SK-N-SH treated with all-trans-retinoic acid at 6 μM for 48 hours (cell line): ENCODE results near the gene ZGLP1.

Source experiments
- ATAC-seq: fragments of 200-7000 bp; cut with Tn5 transposase; 3 replicates; pipeline ENCODE4 v1.9.1; 2020; ENCODE audit warnings: mild to moderate bottlenecking, moderate library complexity
- ARNTL ChIP-seq: fragments of 450-650 bp; formaldehyde crosslinking; IDR thresholded peaks from 2 replicates; pipeline ENCODE4 v1.5.0; 2020; ENCODE audit warnings: low read depth, mild to moderate bottlenecking, moderate library complexity, borderline replicate concordance
- BACH2 ChIP-seq: fragments of 250-450 bp; sonication (Bioruptor Pico); IDR thresholded peaks from 2 replicates; pipeline ENCODE4 v1.9.0; 2021; ENCODE audit warnings: mild to moderate bottlenecking, borderline replicate concordance
- CREB5 ChIP-seq: fragments of 250-450 bp; sonication (Bioruptor Pico); IDR thresholded peaks from 2 replicates; pipeline ENCODE4 v1.5.1; 2020; ENCODE audit warnings: low read depth, mild to moderate bottlenecking, moderate library complexity
- CSDC2 ChIP-seq: fragments of 250-450 bp; sonication (Bioruptor Pico); IDR thresholded peaks from 2 replicates; pipeline ENCODE4 v1.5.0; 2020; ENCODE audit warnings: mild to moderate bottlenecking, moderate library complexity
- ESRRG ChIP-seq: fragments of 250-450 bp; sonication (Bioruptor Pico); IDR thresholded peaks from 2 replicates; pipeline ENCODE4 v1.6.1; 2021; ENCODE audit warnings: mild to moderate bottlenecking
- GLIS3 ChIP-seq: fragments of 250-450 bp; sonication (Bioruptor Pico); IDR thresholded peaks from 2 replicates; pipeline ENCODE4 v1.5.0; 2020; ENCODE audit warnings: mild to moderate bottlenecking, moderate library complexity
- ISL1 ChIP-seq: fragments of 250-450 bp; sonication (Bioruptor Pico); IDR thresholded peaks from 2 replicates; pipeline ENCODE4 v2.1.2; 2022; ENCODE audit warnings: mild to moderate bottlenecking, moderate library complexity
- OSR1 ChIP-seq: fragments of 250-450 bp; sonication (Bioruptor Pico); IDR thresholded peaks from 2 replicates; pipeline ENCODE4 v1.8.0; 2022; ENCODE audit warnings: moderate library complexity, mild to moderate bottlenecking, inconsistent platforms
- PATZ1 ChIP-seq: fragments of 250-450 bp; sonication (Bioruptor Pico); IDR thresholded peaks from 2 replicates; pipeline ENCODE4 v1.8.0; 2020; ENCODE audit warnings: mild to moderate bottlenecking, moderate library complexity, borderline replicate concordance
- POU6F1 ChIP-seq: fragments of 250-450 bp; sonication (Bioruptor Pico); IDR thresholded peaks from 2 replicates; pipeline ENCODE4 v1.8.0; 2021; ENCODE audit warnings: low read depth, mild to moderate bottlenecking, moderate library complexity, borderline replicate concordance
- RARB ChIP-seq: fragments of 250-450 bp; sonication (Bioruptor Pico); IDR thresholded peaks from 2 replicates; pipeline ENCODE4 v1.8.0; 2021; ENCODE audit warnings: mild to moderate bottlenecking, moderate library complexity
- SNAI2 ChIP-seq: fragments of 250-450 bp; sonication (Bioruptor Pico); IDR thresholded peaks from 2 replicates; pipeline ENCODE4 v1.5.0; 2020; ENCODE audit warnings: mild to moderate bottlenecking, moderate library complexity
- TCF4 ChIP-seq: fragments of 250-450 bp; sonication (Bioruptor Pico); IDR thresholded peaks from 2 replicates; pipeline ENCODE4 v1.8.0; 2021; ENCODE audit warnings: mild to moderate bottlenecking, moderate library complexity, borderline replicate concordance
- TSHZ2 ChIP-seq: fragments of 250-450 bp; sonication (Bioruptor Pico); IDR thresholded peaks from 2 replicates; pipeline ENCODE4 v1.5.0; 2020; ENCODE audit warnings: mild to moderate bottlenecking, moderate library complexity
- ZC3H10 ChIP-seq: fragments of 250-450 bp; sonication (Bioruptor Pico); IDR thresholded peaks from 2 replicates; pipeline ENCODE4 v1.5.1; 2021; ENCODE audit warnings: mild to moderate bottlenecking, moderate library complexity
- ZFP3 ChIP-seq: fragments of 250-450 bp; sonication (Bioruptor Pico); IDR thresholded peaks from 2 replicates; pipeline ENCODE4 v1.5.0; 2020; ENCODE audit warnings: mild to moderate bottlenecking, moderate library complexity
- ZFP30 ChIP-seq: fragments of 450-650 bp; formaldehyde crosslinking; IDR thresholded peaks from 2 replicates; pipeline ENCODE4 v1.5.0; 2022; ENCODE audit warnings: mild to moderate bottlenecking, moderate library complexity
- ZNF565 ChIP-seq: fragments of 450-650 bp; formaldehyde crosslinking; conservative IDR thresholded peaks from 2 replicates; pipeline ENCODE4 v1.5.0; 2020; ENCODE audit warnings: low read depth, mild to moderate bottlenecking, moderate library complexity
- ZNF70 ChIP-seq: fragments of 450-650 bp; formaldehyde crosslinking; IDR thresholded peaks from 2 replicates; pipeline ENCODE4 v1.5.0; 2020; ENCODE audit warnings: mild to moderate bottlenecking, moderate library complexity
- ZNF8 ChIP-seq: fragments of 450-650 bp; formaldehyde crosslinking; IDR thresholded peaks from 2 replicates; pipeline ENCODE4 v1.5.0; 2020; ENCODE audit warnings: mild to moderate bottlenecking, moderate library complexity

Gene ZGLP1

GRCh38 chr19:10315335-10316214, 6.0 kb upstream of the ZGLP1 start, which contains the start of gene FDX2:
Gene FDX2 (minus strand): TSS chr19:10316015. CDS start chr19:10315996, 19 bp downstream.
- no peak for TF ChIP-seq OSR1 (CRISPR knock-in tag)
- TF ChIP-seq TSHZ2 (CRISPR knock-in tag), result no peak
- TF ChIP-seq BACH2 (CRISPR knock-in tag), result no peak
- no peak for TF ChIP-seq ZNF565 (CRISPR knock-in tag)
- no peak for TF ChIP-seq GLIS3 (CRISPR knock-in tag)
- TF ChIP-seq ISL1 (CRISPR knock-in tag), result no peak
- TF ChIP-seq ZNF70, result no peak
- no peak for TF ChIP-seq CREB5 (CRISPR knock-in tag)
- ATAC-seq, result peak; percentile 90

GRCh38 chr19:10306327-10306726, 3.3 kb downstream of the ZGLP1 start:
- TF ChIP-seq ZFP3 (no peak), ZFP30 (CRISPR knock-in tag) (no peak), OSR1 (CRISPR knock-in tag) (no peak), SNAI2 (CRISPR knock-in tag) (no peak), ISL1 (CRISPR knock-in tag) (no peak), ZNF565 (CRISPR knock-in tag) (no peak), ZNF8 (CRISPR knock-in tag) (no peak), POU6F1 (no peak), ZC3H10 (CRISPR knock-in tag) (no peak)
- no peak for ATAC-seq

- no peak for TF ChIP-seq ARNTL (CRISPR knock-in tag)
- no peak for TF ChIP-seq ZC3H10 (CRISPR knock-in tag)
- no peak for TF ChIP-seq CSDC2 (CRISPR knock-in tag)
- no peak for TF ChIP-seq GLIS3 (CRISPR knock-in tag)
- TF ChIP-seq ZNF8 (CRISPR knock-in tag), result no peak
- no peak for TF ChIP-seq TCF4
Observed at GRCh38 chr19:10305139-10305806, 4.3 kb downstream of the ZGLP1 start.

GRCh38 chr19:10299545-10300458, 9.8 kb downstream of the ZGLP1 start:
- TF ChIP-seq CREB5 (CRISPR knock-in tag) (no peak), SNAI2 (CRISPR knock-in tag) (no peak), ESRRG (CRISPR knock-in tag) (no peak), BACH2 (CRISPR knock-in tag) (no peak), PATZ1 (CRISPR knock-in tag) (no peak), CSDC2 (CRISPR knock-in tag) (no peak), ZNF565 (CRISPR knock-in tag) (no peak), ZFP30 (CRISPR knock-in tag) (no peak), ISL1 (CRISPR knock-in tag) (no peak), RARB (CRISPR knock-in tag) (no peak), POU6F1 (no peak), ZNF70 (no peak), ZNF8 (CRISPR knock-in tag) (no peak), ARNTL (CRISPR knock-in tag) (no peak), GLIS3 (CRISPR knock-in tag) (no peak)
- TF ChIP-seq, all 23 proteins: peak for 0
- no peak for ATAC-seq

More at GRCh38 chr19:10305139-10305806, 4.3 kb downstream of the ZGLP1 start:
- peak; percentile 41; the same call in 1 of the 3 replicates for ATAC-seq
